ENCODE results near the gene LPCAT1.
"Not testable (repeated sequence)": the region's sequence is repeated elsewhere in the genome, so short reads cannot be mapped to it uniquely, and the experiment has no call there.

Gene LPCAT1

DNA sequence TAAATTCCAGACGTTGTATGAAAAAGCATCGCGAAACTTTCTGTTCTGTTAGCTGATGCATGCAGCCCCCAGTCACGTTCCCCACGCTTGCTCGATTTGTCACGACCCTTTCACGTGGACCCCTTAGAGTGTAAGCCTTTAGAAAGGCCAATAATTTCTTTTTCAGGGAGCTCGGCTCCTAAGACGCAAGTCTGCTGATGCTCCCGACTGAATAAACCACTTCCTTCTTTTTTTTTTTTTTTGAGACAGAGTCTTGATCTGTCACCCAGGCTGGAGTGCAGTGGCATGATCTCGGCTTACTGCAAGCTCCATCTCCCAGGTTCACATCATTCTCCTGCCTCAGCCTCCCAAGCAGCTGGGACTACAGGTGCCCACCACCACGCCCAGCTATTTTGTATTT, 36.7 kb upstream of the LPCAT1 start:
- H3K27ac Mint-ChIP-seq, H3K4me3 Mint-ChIP-seq, CTCF ChIA-PET, H3K36me3 Mint-ChIP-seq, H3K9me3 Mint-ChIP-seq, H3K4me1 Mint-ChIP-seq, DNase-seq, H3K27me3 Mint-ChIP-seq: not testable (repeated sequence)

DNA sequence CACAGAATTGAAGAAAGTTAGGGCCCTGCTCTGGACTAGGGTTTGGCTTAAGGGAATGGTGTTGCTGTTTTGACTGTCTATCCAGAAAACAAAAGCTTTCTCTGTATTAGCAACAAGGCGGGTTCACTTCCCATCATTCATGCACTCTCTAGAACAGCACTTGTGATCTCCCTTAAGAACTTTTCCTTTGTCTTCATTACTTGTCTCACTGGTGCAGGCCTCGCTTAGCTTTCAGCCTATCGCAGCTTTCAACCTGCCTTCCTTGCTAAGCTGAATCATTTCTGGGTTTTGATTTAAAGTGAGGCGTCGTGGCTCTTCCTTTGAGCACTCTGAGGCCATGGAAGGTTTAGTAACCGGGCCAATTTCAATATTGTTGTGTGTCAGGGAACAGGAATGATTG, 35.2 kb upstream of the LPCAT1 start:
- CTCF ChIA-PET: interaction anchor here (0.7 kb wide), 1 partner anchor 16 kb away, joined by 3 read pairs; no protein-coding TSS in a partner anchor
- Mint-ChIP-seq H3K9me3 (no peaks in the 10 kb centered on the region), H3K4me3 (no peak overlapping the region), H3K27me3 (peaks cover 7% of the 10 kb centered on the region), H3K4me1 (no peaks in the 10 kb centered on the region), H3K36me3 (no peaks in the 10 kb centered on the region), H3K27ac (no peak overlapping the region)
- no peak for DNase-seq

DNA sequence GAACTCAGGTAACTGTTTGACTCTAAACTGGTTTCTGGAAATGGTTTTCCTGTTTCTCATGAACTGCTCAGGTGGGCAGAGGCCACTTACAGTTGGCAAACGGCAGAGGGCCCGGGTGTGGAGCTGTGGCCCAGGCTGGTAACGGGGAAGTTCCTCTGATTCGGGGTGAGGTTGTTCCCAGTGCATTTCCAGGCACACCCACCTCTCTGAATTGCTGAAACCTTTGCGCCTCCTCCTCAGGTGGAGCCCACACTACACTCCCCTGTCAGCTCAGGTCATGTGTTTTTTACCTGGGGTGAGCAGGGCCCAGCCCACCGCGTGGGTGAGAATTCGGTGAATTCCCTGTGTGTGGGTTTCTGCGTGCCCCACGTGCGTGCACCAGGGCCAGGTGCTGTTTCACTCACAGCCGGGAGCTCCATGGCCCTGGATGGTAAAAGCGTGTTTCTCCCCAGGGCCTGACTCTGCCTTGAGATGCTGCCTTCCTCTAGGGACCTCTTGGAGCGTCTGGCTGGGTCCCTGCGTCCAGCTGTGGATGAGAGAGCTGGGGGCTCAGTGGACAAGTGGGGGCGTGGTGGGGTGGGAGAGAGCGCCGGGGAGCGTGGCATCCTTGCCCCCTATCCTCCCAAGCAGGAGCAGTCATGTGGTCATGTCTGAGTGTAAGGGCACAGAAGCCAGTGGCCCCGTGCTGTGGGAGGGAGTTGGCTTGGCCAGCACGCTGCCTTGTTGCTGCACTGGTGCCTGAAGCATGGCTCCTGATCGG, 33.5 kb upstream of the LPCAT1 start:
- CTCF ChIA-PET: interaction anchor here (1.0 kb wide), 1 partner anchor 21 kb away, joined by 4 read pairs; no protein-coding TSS in a partner anchor
- no peaks in the 10 kb centered on the region for H3K36me3 Mint-ChIP-seq
- no peaks in the 10 kb centered on the region for H3K9me3 Mint-ChIP-seq
- DNase-seq: no peak
- H3K4me1 Mint-ChIP-seq: no peaks in the 10 kb centered on the region
- no peak overlapping the region for H3K4me3 Mint-ChIP-seq
- H3K27me3 Mint-ChIP-seq: peaks cover 7% of the 10 kb centered on the region
- H3K27ac Mint-ChIP-seq: no peak overlapping the region

DNA sequence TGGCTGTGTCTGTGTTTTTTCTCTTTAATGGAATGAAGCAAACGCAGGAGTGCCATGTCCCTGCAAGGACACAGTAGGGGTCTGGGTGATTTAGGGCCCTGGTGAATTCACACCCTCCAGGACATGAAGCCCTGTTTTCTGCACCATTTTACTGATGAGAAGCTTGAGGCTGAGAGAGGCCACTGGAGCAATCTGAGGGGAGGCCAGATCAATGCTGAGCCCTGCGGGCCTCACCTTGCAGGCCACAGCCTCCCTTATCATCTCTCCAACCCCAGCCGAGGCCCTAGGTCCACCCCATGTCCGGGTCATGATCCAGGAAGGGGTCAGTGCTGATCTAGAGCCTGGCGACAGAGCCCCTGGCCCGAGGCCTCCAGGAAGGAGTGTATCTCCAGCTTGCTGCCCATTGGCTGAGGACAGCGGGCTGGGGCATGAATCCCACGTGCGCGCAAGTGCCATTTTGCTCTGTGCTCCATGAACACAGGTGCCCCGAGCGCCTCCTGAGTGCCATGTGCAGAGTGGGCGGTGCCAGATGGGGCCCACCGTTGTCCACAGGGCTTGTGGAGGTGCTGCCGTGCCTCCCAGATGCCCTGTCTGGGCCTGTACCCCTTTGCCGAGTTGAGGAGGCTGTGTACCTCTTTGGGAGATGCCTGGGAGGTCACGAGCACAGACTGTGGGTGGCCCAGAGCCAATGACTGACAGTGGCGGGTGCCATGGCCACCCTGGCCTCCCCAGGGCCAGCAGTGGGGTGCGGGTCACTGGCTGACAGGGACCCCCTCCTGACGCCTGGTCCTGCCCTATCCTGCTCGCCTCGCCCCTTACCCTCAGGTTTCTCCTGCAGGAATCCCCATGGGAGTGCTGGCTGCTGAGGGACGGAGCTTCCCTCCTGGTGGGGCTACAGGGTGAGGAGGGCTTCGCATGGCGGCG, 32.3 kb upstream of the LPCAT1 start:
- peaks cover 12% of the 10 kb centered on the region for H3K27me3 Mint-ChIP-seq
- no peak overlapping the region for H3K4me3 Mint-ChIP-seq
- H3K9me3 Mint-ChIP-seq: no peaks in the 10 kb centered on the region
- H3K36me3 Mint-ChIP-seq: no peaks in the 10 kb centered on the region
- H3K4me1 Mint-ChIP-seq: no peaks in the 10 kb centered on the region
- no peak overlapping the region for H3K27ac Mint-ChIP-seq
- CTCF ChIA-PET: no interaction called here
- no peak for DNase-seq

DNA sequence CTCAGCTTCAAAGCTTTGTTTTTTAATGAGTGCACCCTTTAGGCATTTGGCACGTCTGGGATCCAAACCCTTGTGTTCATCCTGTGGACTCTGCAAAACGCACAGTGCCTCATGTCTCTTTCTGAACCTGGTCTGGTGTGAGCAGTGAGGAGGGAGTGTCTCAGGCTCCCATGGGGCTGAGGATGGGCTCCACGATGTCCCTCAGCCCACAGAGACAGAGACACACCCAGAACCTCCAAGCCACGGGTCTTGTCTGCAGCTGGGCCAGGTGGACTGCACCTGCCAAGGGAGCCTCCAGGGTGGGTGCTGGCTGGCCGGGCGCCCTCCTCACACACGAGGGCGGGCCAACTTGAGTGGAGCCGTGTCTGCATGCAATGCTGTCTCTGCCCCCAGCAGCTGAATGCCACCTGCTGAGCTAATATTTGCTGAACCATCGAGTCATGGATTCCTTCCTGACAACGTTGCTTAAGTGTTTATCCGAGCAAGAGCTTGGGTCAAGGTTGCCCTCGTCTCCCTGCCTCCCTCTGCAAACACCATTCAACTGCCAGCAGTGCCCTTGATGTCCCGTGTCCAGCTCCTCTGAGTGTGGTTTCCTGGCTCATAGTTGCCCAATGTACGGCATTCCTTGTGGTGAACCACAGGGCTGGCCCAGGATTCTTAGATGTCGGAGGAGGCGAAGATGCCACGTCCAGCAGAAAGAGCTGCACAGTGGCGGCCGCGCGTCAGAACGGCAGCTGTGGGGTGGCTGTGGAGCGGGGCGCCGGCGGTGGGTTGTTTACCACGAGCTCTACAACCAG, 31.4 kb upstream of the LPCAT1 start:
- H3K27me3 Mint-ChIP-seq: peaks cover 11% of the 10 kb centered on the region
- H3K36me3 Mint-ChIP-seq: no peaks in the 10 kb centered on the region
- DNase-seq: no peak
- no peak overlapping the region for H3K4me3 Mint-ChIP-seq
- H3K27ac Mint-ChIP-seq: no peak overlapping the region
- CTCF ChIA-PET: interaction anchor here (0.8 kb wide), 1 partner anchor 75 kb away, joined by 3 read pairs; no protein-coding TSS in a partner anchor
- no peaks in the 10 kb centered on the region for H3K4me1 Mint-ChIP-seq
- H3K9me3 Mint-ChIP-seq: no peaks in the 10 kb centered on the region

DNA sequence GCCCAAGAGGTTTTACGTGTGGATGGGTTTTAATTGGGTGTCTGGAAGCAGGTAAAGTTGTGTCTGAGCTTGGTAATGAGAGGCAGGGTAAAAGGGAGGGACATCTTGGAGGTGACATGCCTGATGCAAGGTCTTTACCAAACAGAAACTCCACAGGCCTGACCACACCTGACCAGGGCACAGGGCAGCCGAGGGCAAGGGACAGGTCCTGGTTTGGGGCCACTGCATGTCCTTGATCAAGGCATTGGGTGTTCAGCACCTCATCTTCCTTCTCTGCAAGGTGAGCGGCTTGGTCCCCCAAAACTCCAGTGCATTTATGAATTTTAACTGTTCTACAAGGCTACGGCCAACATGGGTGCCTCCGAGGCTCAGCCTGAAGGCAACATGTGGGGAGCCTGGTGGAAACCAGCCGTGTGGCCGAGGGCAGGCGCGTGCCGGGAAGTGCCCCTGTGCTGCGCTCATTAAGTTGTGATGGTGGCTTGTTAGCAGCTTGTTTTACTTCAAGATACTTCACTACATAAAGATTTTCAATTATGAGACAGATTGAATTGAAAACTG, 30.7 kb upstream of the LPCAT1 start:
- DNase-seq: no peak
- Mint-ChIP-seq H3K9me3 (no peaks in the 10 kb centered on the region), H3K27me3 (peaks cover 8% of the 10 kb centered on the region), H3K4me3 (no peak overlapping the region), H3K27ac (no peak overlapping the region), H3K4me1 (no peaks in the 10 kb centered on the region), H3K36me3 (no peaks in the 10 kb centered on the region)
- CTCF ChIA-PET: interaction anchor here (0.8 kb wide), 1 partner anchor 74 kb away, joined by 3 read pairs; no protein-coding TSS in a partner anchor

DNA sequence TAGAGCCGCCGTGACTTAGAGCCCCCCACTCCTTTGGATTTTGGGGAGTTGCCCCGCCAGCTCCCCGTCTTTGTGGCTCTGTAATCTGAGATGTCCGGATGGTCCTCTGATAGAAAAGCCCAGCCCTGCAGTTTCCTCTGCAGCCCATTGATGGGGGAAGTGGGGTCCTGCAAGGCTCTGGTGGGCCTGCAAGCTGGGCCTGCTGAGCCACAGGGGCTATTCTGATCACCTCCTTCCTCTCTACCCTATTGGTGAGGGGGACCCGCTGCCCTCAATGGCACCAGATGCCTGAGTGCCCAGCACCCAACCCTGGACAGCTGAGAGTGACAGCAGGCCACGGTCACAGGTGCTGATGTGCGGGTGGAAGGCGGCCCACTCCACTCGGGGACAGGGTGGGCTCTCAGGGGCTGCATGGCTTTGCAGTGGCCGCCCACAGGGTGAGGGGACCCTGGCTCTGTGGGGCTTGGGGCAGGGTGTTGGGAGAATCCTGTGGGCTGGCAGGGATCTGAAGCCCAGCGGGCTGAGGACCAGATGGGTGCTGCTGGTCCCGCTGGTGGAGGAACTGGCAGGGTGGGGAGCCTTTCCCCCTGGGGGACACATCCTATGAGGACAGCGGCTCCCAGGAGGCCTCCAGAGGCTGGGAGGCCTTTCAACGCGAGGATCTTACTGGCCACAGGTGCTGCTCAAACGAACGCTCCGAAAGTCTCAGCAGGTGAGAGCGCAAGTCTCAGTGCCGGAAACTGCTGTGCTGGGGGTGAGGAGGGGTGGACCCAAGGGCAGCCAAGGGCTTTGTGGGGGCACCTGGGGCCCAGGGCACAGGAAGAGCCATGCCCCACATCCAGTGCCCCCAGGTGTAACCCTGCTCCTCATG, 30.0 kb upstream of the LPCAT1 start:
- no peak overlapping the region for H3K27ac Mint-ChIP-seq
- no peaks in the 10 kb centered on the region for H3K4me1 Mint-ChIP-seq
- peaks cover 8% of the 10 kb centered on the region for H3K27me3 Mint-ChIP-seq
- no peak overlapping the region for H3K4me3 Mint-ChIP-seq
- H3K36me3 Mint-ChIP-seq: no peaks in the 10 kb centered on the region
- CTCF ChIA-PET: no interaction called here
- H3K9me3 Mint-ChIP-seq: no peaks in the 10 kb centered on the region
- no peak for DNase-seq

DNA sequence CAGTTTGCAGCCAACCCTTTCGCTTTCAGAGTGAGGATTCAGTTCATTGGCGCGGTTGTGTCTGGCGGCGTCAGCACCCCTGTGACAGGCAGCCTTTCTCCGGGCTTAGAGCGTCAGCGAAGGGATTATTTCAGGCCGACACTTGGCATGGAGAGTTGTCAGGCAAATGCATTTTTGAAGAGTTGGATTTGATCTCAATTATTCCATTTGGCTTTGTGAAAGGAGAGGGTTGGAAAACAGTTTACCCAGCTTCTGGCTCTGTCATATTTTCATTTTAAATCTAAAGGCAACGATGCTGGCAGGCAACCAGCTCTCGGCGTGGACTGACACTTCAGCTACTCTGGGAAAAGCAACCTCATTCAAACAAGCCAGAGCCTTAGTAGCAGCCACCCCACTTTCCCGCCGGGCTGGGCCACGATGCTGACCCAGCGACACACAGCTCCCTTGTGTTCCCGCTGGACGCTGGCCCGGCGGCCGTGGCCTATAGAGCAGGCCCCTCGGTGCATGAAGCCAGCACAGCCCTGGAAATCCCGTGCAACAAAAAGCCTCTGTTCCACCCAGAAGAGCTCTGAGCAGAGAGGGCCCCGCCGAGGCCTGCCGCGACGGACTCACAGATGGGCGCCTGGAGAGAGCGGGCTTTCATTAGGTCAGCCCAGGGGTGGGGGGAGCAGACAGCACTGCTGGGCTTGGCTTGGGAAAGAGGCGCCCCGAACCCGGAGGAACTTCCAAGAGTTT, 28.9 kb upstream of the LPCAT1 start:
- Mint-ChIP-seq H3K27me3 (peaks cover 8% of the 10 kb centered on the region), H3K36me3 (no peaks in the 10 kb centered on the region), H3K4me1 (no peaks in the 10 kb centered on the region), H3K9me3 (no peaks in the 10 kb centered on the region), H3K4me3 (no peak overlapping the region), H3K27ac (no peak overlapping the region)
- CTCF ChIA-PET: no interaction called here
- no peak for DNase-seq

DNA sequence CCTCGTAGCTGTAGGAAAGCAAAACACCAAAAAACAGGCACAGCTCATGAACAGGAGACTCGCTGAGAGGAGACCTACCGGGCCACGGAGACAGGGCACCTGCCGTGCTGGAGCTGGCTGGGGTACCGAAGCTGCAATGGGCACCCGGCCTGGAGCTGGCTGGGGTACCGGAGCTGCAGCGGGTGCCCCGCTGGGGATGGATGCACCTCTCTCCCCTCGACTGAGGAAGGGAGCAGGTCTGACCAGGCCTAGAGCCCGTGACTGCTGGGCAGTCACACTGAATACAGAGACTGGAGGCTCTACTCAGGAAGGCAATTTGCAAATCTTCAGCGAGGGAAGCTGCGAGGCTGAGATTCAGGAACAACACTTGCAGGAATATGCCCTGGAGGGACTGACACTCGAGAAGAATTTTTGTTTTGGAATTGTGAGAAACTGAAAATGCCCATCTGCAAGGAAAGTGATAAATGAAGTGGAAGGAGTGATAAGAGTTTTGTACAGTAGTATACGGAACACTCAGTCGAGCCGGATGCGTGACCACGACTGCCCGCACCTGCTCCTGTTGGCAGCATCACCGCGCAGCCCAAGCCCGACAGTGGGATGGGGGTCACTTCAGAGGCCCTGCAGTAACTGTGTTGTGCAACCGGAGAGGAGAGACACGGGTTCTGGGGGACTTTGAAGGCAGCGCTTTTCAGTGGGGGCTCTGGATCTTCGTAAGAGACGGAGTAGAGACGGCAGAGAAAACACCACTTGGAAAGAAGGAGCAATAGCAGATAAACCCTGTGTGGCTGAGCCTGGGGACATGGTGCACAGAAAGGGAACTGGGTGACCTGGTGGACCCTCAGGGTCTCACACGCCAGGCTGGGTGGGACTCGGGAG, 27.9 kb upstream of the LPCAT1 start:
- no peak for DNase-seq
- CTCF ChIA-PET: no interaction called here
- H3K4me3 Mint-ChIP-seq: no peak overlapping the region
- H3K27ac Mint-ChIP-seq: no peak overlapping the region
- H3K36me3 Mint-ChIP-seq: no peaks in the 10 kb centered on the region
- no peaks in the 10 kb centered on the region for H3K4me1 Mint-ChIP-seq
- H3K9me3 Mint-ChIP-seq: no peaks in the 10 kb centered on the region
- peaks cover 8% of the 10 kb centered on the region for H3K27me3 Mint-ChIP-seq

DNA sequence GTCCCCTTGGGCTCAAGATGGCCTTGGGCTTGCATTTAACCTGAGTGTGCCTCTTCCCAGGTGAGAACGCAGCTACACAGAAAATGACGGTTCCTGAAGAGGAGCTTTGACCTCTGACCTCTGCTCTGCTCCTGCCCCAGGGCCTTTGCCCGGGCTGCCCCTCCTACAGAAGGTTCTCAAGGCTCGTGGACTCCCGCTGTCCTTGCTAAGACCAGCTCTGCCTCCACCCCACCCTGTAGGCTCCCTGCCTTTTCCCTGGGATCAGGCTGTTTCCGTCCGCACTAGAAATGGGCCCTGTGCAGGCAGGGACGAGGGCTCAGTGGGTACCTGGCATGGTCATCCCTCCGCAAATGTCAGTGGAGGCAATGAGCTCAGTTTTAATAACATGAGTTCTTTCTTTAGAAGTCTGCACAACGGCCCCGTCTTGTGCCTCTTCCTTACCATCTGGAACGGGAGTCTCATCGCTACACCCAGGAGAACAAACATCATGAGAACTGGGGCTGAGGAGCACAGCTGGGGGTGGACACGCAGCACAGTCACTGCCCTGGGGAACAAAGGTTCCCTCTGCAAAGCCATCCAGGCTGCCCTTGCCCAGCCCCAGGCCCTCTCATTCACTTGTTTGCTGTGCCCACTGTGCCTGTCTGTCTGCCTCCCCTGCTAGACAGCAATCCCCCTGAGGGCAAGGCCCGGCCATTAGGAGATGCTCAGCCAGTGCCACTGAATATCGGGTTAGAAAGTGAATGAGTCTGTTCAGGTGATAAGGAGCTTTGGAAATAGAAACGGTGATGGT, 26.7 kb upstream of the LPCAT1 start:
- H3K4me1 Mint-ChIP-seq: no peaks in the 10 kb centered on the region
- H3K27ac Mint-ChIP-seq: no peak overlapping the region
- DNase-seq: no peak
- CTCF ChIA-PET: no interaction called here
- peaks cover 8% of the 10 kb centered on the region for H3K27me3 Mint-ChIP-seq
- no peak overlapping the region for H3K4me3 Mint-ChIP-seq
- H3K9me3 Mint-ChIP-seq: no peaks in the 10 kb centered on the region
- H3K36me3 Mint-ChIP-seq: no peaks in the 10 kb centered on the region

DNA sequence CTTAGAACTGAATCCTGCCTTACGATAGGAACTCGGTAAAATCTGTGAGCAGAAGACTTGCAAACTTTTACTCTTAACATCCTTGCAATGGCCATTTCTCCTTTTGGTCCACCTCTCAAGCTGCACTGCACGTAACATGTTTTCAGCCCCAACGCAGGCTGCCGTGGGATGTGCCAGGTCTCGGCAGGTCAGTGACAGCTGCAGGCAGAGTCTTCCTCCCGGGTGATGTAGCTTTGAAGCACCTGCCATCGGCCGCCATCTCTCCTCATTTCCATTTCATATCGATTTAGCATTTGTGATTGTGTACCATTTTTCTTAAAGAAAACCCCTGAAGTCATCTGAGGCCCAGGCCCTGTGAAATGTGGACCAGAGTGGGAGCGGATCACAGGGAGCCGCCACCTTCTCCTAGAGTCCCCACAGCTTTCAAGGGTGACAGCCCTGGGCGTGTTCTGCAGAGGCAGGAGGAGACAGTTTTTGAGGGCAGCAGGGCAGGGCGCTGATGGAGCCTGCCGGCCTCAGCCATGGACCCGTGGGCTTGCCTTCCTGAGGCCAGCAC, 25.8 kb upstream of the LPCAT1 start:
- DNase-seq: no peak
- CTCF ChIA-PET: no interaction called here
- H3K4me3 Mint-ChIP-seq: no peak overlapping the region
- no peak overlapping the region for H3K27ac Mint-ChIP-seq
- no peaks in the 10 kb centered on the region for H3K4me1 Mint-ChIP-seq
- no peaks in the 10 kb centered on the region for H3K36me3 Mint-ChIP-seq
- H3K27me3 Mint-ChIP-seq: peaks cover 8% of the 10 kb centered on the region
- H3K9me3 Mint-ChIP-seq: no peaks in the 10 kb centered on the region
